HG02981 (cell line): ENCODE results near the gene ADCY10.
"Not testable (repeated sequence)": the region's sequence is repeated elsewhere in the genome, so short reads cannot be mapped to it uniquely, and the experiment has no call there.

Source experiments
- ATAC-seq: cut with Tn5 transposase; IDR thresholded peaks from one replicate; pipeline ENCODE4 v1.9.1; 2021; ENCODE audit warnings: mild to moderate bottlenecking, moderate library complexity; ENCODE audit not compliant: unreplicated experiment

ADCY10 gene

GRCh38 chr1:167860231-167860923, 53.6 kb downstream of the ADCY10 start:
- no peak for ATAC-seq

- no peak for ATAC-seq
These were observed 57.1 kb downstream of the ADCY10 start for GRCh38 chr1:167856711-167857418.

DNA sequence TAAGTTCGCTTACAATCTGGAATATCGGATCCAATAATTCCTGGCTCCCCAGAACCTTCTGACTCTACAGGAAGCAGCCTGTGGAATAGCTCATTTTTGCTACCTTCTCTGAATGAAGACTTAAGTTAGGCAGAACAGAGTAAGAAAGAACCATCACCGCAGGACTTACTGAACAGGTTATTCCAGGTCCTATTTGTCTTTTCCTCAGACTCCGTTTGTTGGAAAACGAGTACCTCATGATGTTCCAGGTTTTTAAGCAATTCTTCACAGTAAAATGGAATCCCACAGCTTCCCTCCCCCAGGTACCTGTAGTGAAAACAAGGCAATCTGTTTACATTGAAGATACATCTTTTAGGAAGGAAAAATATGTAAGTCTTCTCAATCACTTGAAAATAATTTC, 59.8 kb downstream of the ADCY10 start:
- no peak for ATAC-seq

GRCh38 chr1:167849666-167850065, 64.3 kb downstream of the ADCY10 start:
- ATAC-seq = no peak

DNA sequence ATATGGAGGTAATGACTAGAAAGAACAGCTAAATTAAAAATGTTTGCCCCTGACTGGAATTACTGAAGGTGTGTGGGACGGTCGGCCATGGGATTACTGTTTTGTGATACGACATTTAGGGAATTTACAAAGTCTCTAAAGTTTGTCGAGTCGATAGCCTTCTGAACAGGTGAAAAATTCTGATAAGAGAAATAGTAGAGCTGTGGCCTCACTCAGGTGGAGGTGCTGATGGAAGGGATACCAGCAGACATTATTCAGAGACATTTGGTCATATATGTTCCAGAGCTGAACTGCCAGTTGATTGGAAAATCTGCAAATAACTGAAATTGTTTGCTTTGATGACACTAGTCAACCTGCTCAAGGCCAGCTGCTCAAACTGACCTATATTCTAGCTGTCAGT, 71.1 kb downstream of the ADCY10 start:
- ATAC-seq = no peak

DNA sequence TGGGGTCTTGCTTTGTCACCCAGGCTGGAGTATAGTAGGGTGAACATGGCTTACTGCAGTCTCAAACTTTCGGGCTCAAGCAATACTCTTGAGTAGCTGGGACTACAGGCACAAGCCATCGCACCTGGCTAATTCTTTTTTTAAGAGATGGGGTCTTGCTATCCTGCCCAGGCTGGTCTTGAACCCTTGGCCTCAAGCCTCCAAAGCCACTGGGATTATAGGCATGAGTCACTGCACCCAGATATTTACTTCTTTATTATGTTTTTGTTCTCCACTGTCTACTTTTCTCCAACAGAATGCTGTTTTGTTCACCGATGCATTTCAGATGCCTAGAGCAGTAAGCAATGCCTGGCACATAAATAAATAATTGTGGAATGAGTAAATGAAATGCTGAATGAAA, 72.4 kb downstream of the ADCY10 start:
- no peak for ATAC-seq

GRCh38 chr1:167839009-167839408, 74.9 kb downstream of the ADCY10 start:
- ATAC-seq = no peak

DNA sequence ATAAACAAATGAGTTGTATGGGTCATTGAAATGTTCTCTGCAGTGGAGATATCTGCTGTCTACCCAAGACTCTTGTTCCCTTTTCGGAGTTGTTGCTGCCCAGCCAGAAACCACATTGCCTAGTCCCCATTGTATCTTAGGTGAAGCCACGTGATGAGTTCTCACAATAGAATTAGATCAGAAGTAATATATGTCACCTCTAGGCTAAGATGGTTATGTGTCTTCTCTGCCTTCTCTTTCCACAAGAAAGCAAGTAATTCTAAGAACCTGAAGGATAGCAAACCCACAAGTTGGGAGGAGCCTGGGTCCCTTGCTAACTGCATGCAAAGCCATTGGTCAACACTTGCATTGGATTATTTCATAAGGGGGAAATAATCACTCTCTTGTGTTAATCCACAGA, 76.6 kb downstream of the ADCY10 start:
- ATAC-seq = no peak

- ATAC-seq = no peak
These were observed 77.7 kb downstream of the ADCY10 start for GRCh38 chr1:167836197-167836596.

DNA sequence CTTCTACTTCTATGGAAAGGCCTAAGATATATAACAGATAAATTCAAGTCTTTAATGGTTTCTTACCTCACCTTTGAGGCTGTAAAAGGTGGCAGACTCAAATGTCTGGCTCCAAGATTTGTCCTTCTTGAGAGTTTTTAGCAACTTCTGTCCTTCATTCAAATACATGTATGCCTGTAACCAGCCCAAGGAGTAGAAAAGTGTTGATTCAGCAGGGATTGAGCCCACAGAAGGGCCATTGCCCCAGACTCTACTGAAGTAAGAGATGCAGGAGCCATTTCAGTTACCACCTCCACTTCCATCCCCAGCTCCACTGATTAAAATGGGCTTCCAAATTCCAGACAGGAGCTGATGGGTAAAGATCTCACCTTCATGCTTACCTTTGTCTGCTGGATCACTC, 80.0 kb downstream of the ADCY10 start:
- no peak for ATAC-seq

GRCh38 chr1:167832693-167833092, 81.2 kb downstream of the ADCY10 start:
- no peak for ATAC-seq

GRCh38 chr1:167830668-167831067, 83.3 kb downstream of the ADCY10 start:
- ATAC-seq = not testable (repeated sequence)

- no peak for ATAC-seq
These were observed 84.1 kb downstream of the ADCY10 start for GRCh38 chr1:167829868-167830267.

GRCh38 chr1:167826127-167826526, 87.8 kb downstream of the ADCY10 start:
- no peak for ATAC-seq

DNA sequence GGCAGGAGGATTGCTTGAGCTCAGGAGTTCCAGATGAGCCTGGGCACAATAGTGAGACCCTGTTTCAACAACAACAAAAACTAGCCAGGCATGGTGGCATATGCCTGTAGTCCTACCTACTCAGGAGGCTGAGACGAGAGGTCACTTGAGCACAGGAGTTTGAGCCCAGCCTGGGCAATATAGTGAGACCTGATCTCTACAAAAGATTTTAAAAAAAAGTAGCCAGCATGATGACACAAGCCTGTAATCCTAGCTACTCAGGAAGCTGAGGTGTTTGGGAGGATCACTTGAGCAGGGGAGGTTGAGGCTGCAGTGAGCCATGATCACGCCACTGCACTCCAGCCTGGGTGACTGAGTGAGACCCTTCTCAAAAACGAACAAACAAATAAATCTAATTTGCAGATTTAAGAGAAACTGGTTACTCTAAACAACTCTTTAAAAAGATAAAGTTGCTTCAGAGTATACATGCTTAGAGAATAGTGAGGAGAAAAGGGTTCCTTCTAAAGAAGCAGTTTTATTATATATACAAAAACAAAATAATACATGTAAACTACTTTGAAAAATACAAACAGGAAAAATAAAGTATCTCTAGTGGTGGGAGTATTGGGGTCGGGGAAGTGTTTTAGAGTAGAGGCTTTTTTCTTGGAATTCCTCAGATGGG, 88.4 kb downstream of the ADCY10 start:
- ATAC-seq = no peak

DNA sequence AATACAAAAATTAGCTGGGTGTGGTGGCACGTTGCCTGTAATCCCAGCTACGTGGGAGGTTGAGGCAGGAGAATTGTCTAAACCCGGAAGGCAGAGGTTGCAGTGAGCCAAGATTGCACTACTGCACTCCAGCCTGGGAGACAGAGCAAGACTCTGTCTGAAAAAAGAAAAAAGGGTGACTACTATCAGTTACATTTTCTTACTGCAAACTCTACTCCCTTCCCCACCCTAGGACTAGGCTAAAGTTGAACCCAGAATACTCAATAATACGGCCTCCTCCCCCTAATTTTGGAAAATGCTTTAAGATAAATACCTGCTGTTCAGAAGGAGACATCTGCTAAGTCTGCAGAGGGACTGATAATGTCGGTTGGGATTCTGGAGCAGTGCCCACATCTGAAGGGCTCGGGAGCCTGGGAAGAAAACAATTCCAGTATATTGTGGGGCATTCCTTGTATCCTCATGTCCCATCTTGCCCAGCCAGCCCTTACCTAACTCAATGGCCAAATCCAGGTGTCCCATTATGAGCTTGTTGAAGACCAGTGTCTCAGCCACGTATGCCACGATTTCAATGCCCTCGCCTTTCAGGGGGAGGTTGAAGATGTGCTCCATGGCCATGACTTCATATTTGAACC, 89.7 kb downstream of the ADCY10 start:
- no peak for ATAC-seq

DNA sequence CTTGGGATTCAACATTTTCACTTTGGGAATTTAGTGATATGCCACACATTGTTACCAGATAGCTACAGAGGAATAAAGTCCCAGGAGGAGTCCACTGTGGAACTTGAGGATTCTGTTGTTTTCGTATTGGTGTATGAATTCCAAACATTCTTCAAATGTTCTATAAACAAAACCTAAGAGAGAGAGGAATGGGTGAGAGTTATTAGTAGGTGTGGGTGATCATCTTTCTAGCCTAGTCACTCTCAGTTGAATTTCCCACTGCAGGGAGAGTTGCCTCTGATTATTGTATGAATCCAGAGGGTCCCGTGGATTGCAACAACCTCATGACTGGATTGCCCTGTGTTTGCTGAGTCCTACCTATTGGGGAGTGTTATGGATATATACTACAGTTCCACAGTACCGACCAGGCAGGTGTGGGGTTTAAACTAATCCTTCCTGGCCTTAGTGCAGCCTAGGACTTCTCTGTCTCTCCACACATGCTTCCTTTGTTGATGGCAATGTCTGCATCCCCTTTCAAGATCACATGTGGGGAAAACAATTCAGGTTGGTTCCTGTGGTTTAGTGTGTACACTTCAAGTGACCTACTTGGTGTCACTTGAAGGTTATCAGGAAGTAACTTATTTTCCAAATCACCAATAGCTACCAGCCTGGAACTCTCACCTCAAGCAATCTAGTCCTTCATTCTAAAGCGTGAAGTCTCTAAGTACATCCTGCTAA, 91.8 kb downstream of the ADCY10 start:
- no peak for ATAC-seq

- no peak for ATAC-seq
These were observed 92.6 kb downstream of the ADCY10 start for GRCh38 chr1:167821356-167821685.

GRCh38 chr1:167820684-167821355, 93.1 kb downstream of the ADCY10 start:
- ATAC-seq = no peak

DNA sequence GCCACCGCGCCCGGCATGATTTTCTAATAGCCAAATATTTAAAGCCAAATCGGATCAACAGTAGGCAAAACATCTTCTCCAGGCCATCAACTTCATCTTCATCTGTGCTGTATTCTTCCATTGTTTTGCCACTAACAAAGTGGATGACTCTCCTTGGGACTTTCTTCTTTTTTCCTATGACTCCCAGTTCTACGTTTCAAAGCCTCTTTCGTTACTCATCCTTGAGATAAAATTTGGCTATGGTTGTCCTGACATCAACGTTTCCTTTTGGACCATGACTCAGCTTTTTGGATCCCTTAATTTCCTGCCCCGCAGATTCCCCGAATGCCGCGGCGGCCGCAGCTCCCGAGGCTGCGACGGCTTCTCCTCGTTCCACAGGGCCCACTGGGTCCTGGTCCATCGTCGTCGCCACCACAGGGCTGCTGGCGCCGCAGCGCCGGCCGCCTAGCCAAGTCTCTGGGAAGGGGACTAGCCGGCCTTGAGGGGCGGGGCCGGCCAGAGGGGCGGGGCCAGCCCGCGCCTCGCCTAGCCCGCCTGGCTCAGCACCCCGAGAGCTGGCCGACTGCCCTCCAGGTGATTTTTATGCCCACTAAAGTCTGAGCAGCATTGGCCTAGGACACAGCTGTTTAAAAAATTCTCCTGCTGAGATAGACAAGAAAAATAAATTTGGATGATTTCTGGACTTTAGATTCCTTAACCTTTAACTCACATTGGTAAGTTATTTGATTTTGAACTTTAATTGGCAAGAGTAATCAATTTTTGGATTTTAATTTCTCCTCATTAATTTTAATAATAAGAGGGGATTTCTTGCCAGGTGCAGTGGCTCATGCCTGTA, 93.9 kb downstream of the ADCY10 start:
- no peak for ATAC-seq
